ENCODE results near the gene FAM53A.

FAM53A gene

GRCh38 chr4:1661695-1662094 lies 22.4 kb downstream of the FAM53A start:
- no peaks in the 10 kb centered on the region for H3K9me3 ChIP-seq (ENCODE audit: control insufficient read depth, low read depth, low read length)
- no peaks in the 10 kb centered on the region for H3K27me3 ChIP-seq (ENCODE audit: control insufficient read depth, insufficient read depth, low read length)
- no peaks in the 10 kb centered on the region for H3K4me1 ChIP-seq (ENCODE audit: control insufficient read depth, low read depth, low read length)
- H3K9ac ChIP-seq (ENCODE audit: low read length): no peak overlapping the region
- no peaks in the 10 kb centered on the region for H3K36me3 ChIP-seq (ENCODE audit: control insufficient read depth, low read depth, low read length)
- H3K4me3 ChIP-seq (ENCODE audit: low read length): no peak overlapping the region
- no peak overlapping the region for H3K27ac ChIP-seq (ENCODE audit: low read length)

GRCh38 chr4:1660948-1661677 lies 23.0 kb downstream of the FAM53A start:
- Histone ChIP-seq H3K36me3 (ENCODE audit: control insufficient read depth, low read depth, low read length) (no peaks in the 10 kb centered on the region), H3K4me1 (ENCODE audit: control insufficient read depth, low read depth, low read length) (no peaks in the 10 kb centered on the region), H3K27me3 (ENCODE audit: control insufficient read depth, insufficient read depth, low read length) (no peaks in the 10 kb centered on the region), H3K27ac (ENCODE audit: low read length) (no peak overlapping the region), H3K9me3 (ENCODE audit: control insufficient read depth, low read depth, low read length) (no peaks in the 10 kb centered on the region), H3K4me3 (ENCODE audit: low read length) (no peak overlapping the region), H3K9ac (ENCODE audit: low read length) (no peak overlapping the region)

GRCh38 chr4:1659104-1660043 lies 24.7 kb downstream of the FAM53A start:
- H3K27me3 ChIP-seq (ENCODE audit: control insufficient read depth, insufficient read depth, low read length): no peaks in the 10 kb centered on the region
- H3K27ac ChIP-seq (ENCODE audit: low read length): no peak overlapping the region
- H3K4me1 ChIP-seq (ENCODE audit: control insufficient read depth, low read depth, low read length): no peaks in the 10 kb centered on the region
- no peaks in the 10 kb centered on the region for H3K9me3 ChIP-seq (ENCODE audit: control insufficient read depth, low read depth, low read length)
- no peak overlapping the region for H3K9ac ChIP-seq (ENCODE audit: low read length)
- no peak overlapping the region for H3K4me3 ChIP-seq (ENCODE audit: low read length)
- no peaks in the 10 kb centered on the region for H3K36me3 ChIP-seq (ENCODE audit: control insufficient read depth, low read depth, low read length)

- Histone ChIP-seq H3K27me3 (ENCODE audit: control insufficient read depth, insufficient read depth, low read length) (no peaks in the 10 kb centered on the region), H3K27ac (ENCODE audit: low read length) (no peak overlapping the region), H3K36me3 (ENCODE audit: control insufficient read depth, low read depth, low read length) (no peaks in the 10 kb centered on the region), H3K4me1 (ENCODE audit: control insufficient read depth, low read depth, low read length) (no peaks in the 10 kb centered on the region), H3K9me3 (ENCODE audit: control insufficient read depth, low read depth, low read length) (no peaks in the 10 kb centered on the region), H3K4me3 (ENCODE audit: low read length) (no peak overlapping the region), H3K9ac (ENCODE audit: low read length) (no peak overlapping the region)
Observed at GRCh38 chr4:1658581-1658980, 25.5 kb downstream of the FAM53A start.

DNA sequence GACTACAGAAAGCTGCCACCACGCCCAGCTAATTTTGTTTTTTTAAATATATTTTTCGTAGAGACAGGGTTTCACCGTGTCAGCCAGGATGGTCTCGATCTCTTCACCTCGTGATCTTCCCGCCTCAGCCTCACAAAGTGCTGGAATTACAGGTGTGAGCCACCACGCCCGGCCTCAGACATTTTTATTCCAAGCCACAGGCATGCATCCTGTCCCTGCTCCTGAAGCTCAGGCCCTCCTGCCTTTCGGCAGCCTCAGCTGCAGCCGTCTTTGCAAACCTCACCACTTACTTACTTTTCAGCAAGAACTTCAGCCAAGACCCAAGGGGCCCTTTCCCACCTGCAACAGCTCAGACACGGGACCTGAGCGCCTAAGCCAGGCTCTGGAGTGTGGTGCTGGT lies 26.0 kb downstream of the FAM53A start:
- no peak overlapping the region for H3K9ac ChIP-seq (ENCODE audit: low read length)
- H3K4me3 ChIP-seq (ENCODE audit: low read length): no peak overlapping the region
- no peaks in the 10 kb centered on the region for H3K4me1 ChIP-seq (ENCODE audit: control insufficient read depth, low read depth, low read length)
- H3K27me3 ChIP-seq (ENCODE audit: control insufficient read depth, insufficient read depth, low read length): no peaks in the 10 kb centered on the region
- H3K9me3 ChIP-seq (ENCODE audit: control insufficient read depth, low read depth, low read length): no peaks in the 10 kb centered on the region
- H3K36me3 ChIP-seq (ENCODE audit: control insufficient read depth, low read depth, low read length): no peaks in the 10 kb centered on the region
- H3K27ac ChIP-seq (ENCODE audit: low read length): no peak overlapping the region

DNA sequence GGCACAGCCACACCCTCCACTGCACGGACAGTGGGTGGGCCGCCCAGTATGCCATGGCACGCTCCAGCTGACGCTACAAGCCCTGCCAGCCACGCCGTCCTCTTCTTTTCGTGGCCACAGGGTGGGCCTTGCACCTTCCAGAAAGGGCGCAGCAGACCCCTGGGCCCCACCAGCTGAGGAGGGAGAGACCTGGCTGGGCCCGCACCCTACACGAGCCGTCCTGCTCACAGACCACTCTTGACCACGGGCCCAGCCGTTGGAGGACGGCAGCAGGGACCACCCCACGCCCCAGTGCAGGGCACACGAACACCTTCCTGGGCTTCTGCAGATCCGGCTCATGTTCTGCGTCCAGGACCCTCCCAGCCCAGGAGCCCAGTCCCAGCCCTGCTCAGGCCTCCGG lies 27.1 kb downstream of the FAM53A start:
- Histone ChIP-seq H3K27me3 (ENCODE audit: control insufficient read depth, insufficient read depth, low read length) (no peaks in the 10 kb centered on the region), H3K9ac (ENCODE audit: low read length) (no peak overlapping the region), H3K36me3 (ENCODE audit: control insufficient read depth, low read depth, low read length) (no peaks in the 10 kb centered on the region), H3K4me3 (ENCODE audit: low read length) (no peak overlapping the region), H3K27ac (ENCODE audit: low read length) (no peak overlapping the region), H3K4me1 (ENCODE audit: control insufficient read depth, low read depth, low read length) (no peaks in the 10 kb centered on the region), H3K9me3 (ENCODE audit: control insufficient read depth, low read depth, low read length) (no peaks in the 10 kb centered on the region)

- Histone ChIP-seq H3K9ac (ENCODE audit: low read length) (no peak overlapping the region), H3K27me3 (ENCODE audit: control insufficient read depth, insufficient read depth, low read length) (no peaks in the 10 kb centered on the region), H3K9me3 (ENCODE audit: control insufficient read depth, low read depth, low read length) (no peaks in the 10 kb centered on the region), H3K36me3 (ENCODE audit: control insufficient read depth, low read depth, low read length) (no peaks in the 10 kb centered on the region), H3K4me1 (ENCODE audit: control insufficient read depth, low read depth, low read length) (no peaks in the 10 kb centered on the region), H3K4me3 (ENCODE audit: low read length) (no peak overlapping the region), H3K27ac (ENCODE audit: low read length) (no peak overlapping the region)
Observed at GRCh38 chr4:1656132-1656531, 28.0 kb downstream of the FAM53A start.

- no peaks in the 10 kb centered on the region for H3K36me3 ChIP-seq (ENCODE audit: control insufficient read depth, low read depth, low read length)
- H3K27me3 ChIP-seq (ENCODE audit: control insufficient read depth, insufficient read depth, low read length): no peaks in the 10 kb centered on the region
- H3K27ac ChIP-seq (ENCODE audit: low read length): no peak overlapping the region
- H3K9ac ChIP-seq (ENCODE audit: low read length): no peak overlapping the region
- H3K9me3 ChIP-seq (ENCODE audit: control insufficient read depth, low read depth, low read length): no peaks in the 10 kb centered on the region
- no peaks in the 10 kb centered on the region for H3K4me1 ChIP-seq (ENCODE audit: control insufficient read depth, low read depth, low read length)
- no peak overlapping the region for H3K4me3 ChIP-seq (ENCODE audit: low read length)
Observed at GRCh38 chr4:1655676-1656075, 28.4 kb downstream of the FAM53A start.

DNA sequence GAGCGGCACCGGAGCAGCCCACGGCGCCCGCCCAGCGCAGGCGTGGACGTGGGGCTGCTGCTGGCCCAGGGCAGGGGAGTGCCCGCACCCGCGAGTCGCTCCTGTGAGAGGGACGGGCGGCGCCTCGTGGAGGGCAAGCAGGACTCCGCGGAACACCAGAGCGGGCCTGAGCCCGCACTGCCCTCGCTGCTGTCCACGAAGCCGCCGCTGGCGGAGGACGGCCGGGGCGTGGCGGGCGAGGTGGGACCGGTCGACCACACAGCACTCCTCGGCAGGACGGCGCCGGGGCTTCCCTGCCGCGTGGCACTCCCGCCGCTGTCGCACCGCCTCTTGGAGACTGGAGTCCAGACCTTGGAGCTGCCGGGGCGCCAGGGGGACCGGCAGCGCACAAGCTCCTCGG lies 29.0 kb downstream of the FAM53A start:
- no peaks in the 10 kb centered on the region for H3K36me3 ChIP-seq (ENCODE audit: control insufficient read depth, low read depth, low read length)
- no peak overlapping the region for H3K4me3 ChIP-seq (ENCODE audit: low read length)
- no peaks in the 10 kb centered on the region for H3K27me3 ChIP-seq (ENCODE audit: control insufficient read depth, insufficient read depth, low read length)
- H3K9ac ChIP-seq (ENCODE audit: low read length): no peak overlapping the region
- no peaks in the 10 kb centered on the region for H3K4me1 ChIP-seq (ENCODE audit: control insufficient read depth, low read depth, low read length)
- no peaks in the 10 kb centered on the region for H3K9me3 ChIP-seq (ENCODE audit: control insufficient read depth, low read depth, low read length)
- no peak overlapping the region for H3K27ac ChIP-seq (ENCODE audit: low read length)

DNA sequence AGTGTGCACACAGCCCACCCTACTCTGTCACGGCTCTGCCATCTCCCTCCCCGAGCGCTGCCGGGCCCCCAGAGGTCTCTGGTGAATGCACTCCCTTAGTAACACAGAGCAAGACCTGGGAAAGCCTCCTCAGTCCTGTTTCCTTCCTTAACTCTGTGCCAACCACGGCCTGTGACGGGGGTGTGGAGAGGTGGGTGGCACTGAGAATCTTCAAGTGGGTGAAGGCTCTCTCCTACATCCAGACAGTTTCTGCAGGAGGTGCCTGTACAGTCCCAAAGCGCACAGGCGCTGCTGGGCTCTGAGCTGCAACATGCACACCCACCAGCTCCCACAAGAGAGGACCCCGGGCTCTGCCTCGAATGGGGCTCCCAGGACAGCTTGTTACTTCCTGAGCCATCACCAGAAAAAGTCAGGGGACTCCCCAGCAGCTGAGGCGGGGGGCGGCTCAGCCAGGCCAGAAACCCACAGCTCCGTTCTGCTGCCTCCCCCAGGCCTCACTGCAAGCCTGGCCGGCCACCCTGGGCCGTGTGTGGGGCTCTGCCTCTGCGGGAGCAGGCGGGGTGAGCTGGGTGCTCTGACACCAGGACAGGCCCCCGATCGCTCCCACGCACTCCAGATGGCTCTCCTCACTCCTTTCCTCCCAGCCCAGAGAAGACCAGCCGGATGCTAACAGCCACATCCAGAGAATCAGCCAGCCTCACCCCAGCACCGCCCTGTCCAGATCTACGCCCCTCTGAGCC lies 29.7 kb downstream of the FAM53A start:
- Histone ChIP-seq H3K9me3 (ENCODE audit: control insufficient read depth, low read depth, low read length) (no peaks in the 10 kb centered on the region), H3K4me1 (ENCODE audit: control insufficient read depth, low read depth, low read length) (no peaks in the 10 kb centered on the region), H3K4me3 (ENCODE audit: low read length) (no peak overlapping the region), H3K36me3 (ENCODE audit: control insufficient read depth, low read depth, low read length) (no peaks in the 10 kb centered on the region), H3K27me3 (ENCODE audit: control insufficient read depth, insufficient read depth, low read length) (no peaks in the 10 kb centered on the region), H3K27ac (ENCODE audit: low read length) (no peak overlapping the region), H3K9ac (ENCODE audit: low read length) (no peak overlapping the region)

- Histone ChIP-seq H3K36me3 (ENCODE audit: control insufficient read depth, low read depth, low read length) (no peaks in the 10 kb centered on the region), H3K9me3 (ENCODE audit: control insufficient read depth, low read depth, low read length) (no peaks in the 10 kb centered on the region), H3K27me3 (ENCODE audit: control insufficient read depth, insufficient read depth, low read length) (no peaks in the 10 kb centered on the region), H3K4me1 (ENCODE audit: control insufficient read depth, low read depth, low read length) (no peaks in the 10 kb centered on the region), H3K4me3 (ENCODE audit: low read length) (no peak overlapping the region), H3K9ac (ENCODE audit: low read length) (no peak overlapping the region), H3K27ac (ENCODE audit: low read length) (no peak overlapping the region)
Observed at GRCh38 chr4:1653776-1654175, 30.3 kb downstream of the FAM53A start.

All from iPS-18a (cell line).